ENCODE results near the gene ADAMTSL3. TPM values are rescaled to one million over a fixed set of nuclear protein-coding genes. Genes with fewer than 3 reads are reported as not detected.

The ADAMTSL3 gene
- total and polyA plus RNA-seq, 11 donors = 1.3 to 13.2 (median 7.3) TPM

DNA sequence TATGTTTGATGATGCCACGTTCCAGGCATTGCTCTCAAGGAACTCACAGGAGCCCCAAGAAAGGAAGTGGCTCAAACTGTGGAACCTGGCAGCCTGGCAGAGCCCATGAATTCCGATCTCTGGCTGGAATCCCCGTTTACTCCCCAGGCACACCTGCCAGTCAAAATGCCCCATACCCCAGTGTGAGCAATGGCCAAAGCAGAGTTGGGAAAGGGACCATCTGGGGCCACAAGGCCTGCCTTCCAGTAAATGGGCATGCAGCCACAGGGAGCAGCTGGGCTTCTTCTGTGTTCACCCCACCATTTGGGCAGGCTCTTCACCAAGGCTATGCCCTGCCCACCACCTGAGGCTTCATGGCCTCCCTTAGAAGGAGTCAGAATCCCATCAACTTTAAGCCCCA, 324.7 kb downstream of the ADAMTSL3 start:
- H3K27ac ChIP-seq = no peak overlapping the region

GRCh38 chr15:83980637-83981036, 326.7 kb downstream of the ADAMTSL3 start:
- H3K4me3 ChIP-seq = no peak overlapping the region
- H3K27me3 ChIP-seq = no peaks in the 10 kb centered on the region
- no peak for ATAC-seq
- peaks cover 0 to 13% (median 0%) of the 10 kb centered on the region in 9 donors for H3K36me3 ChIP-seq
- TF ChIP-seq CTCF (IDR thresholded peaks at IDR 0.05) (no peak), POLR2A (IDR thresholded peaks at IDR 0.05) (no peak)
- peaks cover 0 to 6% (median 0%) of the 10 kb centered on the region in 12 donors for H3K4me1 ChIP-seq
- WGBS, 4 donors = 93 to 95% (median 94%) methylated on average over 4 of the region's 4 CpGs
- intact Hi-C loops (cut with DNase I) = no loop called here
- no peak overlapping the region for H3K27ac ChIP-seq
- H3K9me3 ChIP-seq = peaks cover 0 to 11% (median 0%) of the 10 kb centered on the region in 12 donors
- DNase-seq = no peak

More for the DNA sequence above, 324.7 kb downstream of the ADAMTSL3 start:
- ATAC-seq (no peak), DNase-seq (no peak)
- H3K27me3 ChIP-seq = no peaks in the 10 kb centered on the region
- TF ChIP-seq POLR2A (IDR thresholded peaks at IDR 0.05) (no peak), CTCF (IDR thresholded peaks at IDR 0.05) (no peak)
- peaks cover 0 to 6% (median 0%) of the 10 kb centered on the region in 12 donors for H3K4me1 ChIP-seq
- no peak overlapping the region for H3K4me3 ChIP-seq
- intact Hi-C loops (cut with DNase I) = loop anchor here in 1 of 10 donors (10.0 kb wide), 1 partner anchor 124 kb away; no protein-coding TSS in a partner anchor
- H3K9me3 ChIP-seq = peaks cover 0 to 11% (median 0%) of the 10 kb centered on the region in 12 donors
- WGBS, 4 donors = 88 to 92% (median 90%) methylated on average over 3 of the region's 3 CpGs
- peaks cover 0 to 13% (median 0%) of the 10 kb centered on the region in 9 donors for H3K36me3 ChIP-seq

DNA sequence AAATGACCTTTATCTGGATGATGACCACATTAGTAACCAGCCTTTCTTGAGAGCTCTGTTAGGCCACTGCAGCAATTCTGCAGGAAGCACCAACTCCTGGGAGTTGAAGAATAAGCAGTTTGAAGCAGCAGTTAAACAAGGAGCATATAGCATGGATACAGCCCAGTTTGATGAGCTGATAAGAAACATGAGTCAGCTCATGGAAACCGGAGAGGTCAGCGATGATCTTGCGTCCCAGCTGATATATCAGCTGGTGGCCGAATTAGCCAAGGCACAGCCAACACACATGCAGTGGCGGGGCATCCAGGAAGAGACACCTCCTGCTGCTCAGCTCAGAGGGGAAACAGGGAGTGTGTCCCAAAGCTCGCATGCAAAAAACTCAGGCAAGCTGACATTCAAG, 328.8 kb downstream of the ADAMTSL3 start:
- TF ChIP-seq POLR2A (IDR thresholded peaks at IDR 0.05) (no peak), CTCF (IDR thresholded peaks at IDR 0.05) (no peak)
- Histone ChIP-seq H3K27ac (no peak overlapping the region), H3K27me3 (no peaks in the 10 kb centered on the region), H3K4me1 (peaks cover 0 to 6% (median 0%) of the 10 kb centered on the region in 12 donors), H3K36me3 (peaks cover 0 to 13% (median 0%) of the 10 kb centered on the region in 9 donors), H3K9me3 (no peaks in the 10 kb centered on the region), H3K4me3 (no peak overlapping the region)
- intact Hi-C loops (cut with DNase I) = no loop called here
- ATAC-seq (no peak), DNase-seq (no peak)
- 88 to 91% (median 89%) methylated on average over 6 of the region's 6 CpGs for WGBS, 4 donors

DNA sequence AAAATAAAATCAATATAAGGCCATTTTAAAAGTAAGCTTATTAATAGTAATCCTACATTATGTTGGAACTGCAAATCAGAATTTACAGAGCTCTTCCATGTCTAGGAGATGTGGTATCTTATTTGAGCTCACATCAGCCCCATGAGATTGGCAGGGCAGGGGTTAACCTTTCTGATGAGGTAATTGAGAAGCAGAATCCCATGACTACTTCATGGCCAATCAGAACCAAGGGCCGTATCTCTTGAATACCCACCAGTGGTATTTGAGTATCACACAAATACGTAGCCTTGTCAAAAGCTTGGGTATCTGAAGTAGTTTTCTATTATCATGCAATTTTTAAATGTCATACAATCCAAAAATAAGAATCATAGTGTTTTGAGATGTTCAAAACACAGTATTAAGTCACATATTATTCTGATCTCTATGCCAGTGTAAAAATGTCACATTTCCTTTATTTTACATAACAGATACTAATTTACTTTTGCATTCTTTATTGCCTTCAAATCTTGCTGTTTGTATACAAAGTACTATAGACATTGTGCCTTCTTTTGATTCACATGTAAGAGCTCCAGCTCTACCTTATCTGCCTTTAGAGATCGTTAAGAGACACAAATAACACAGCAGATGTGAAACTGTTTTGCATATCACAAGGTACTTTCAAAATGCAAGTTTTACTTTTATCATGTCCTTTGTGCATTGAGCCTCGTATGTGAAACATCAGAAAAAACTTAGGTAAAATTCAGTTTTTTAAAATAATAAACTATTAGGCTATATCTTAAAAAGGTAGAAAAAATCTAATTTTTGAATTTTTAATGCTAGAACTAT, 329.9 kb downstream of the ADAMTSL3 start:
- Histone ChIP-seq H3K4me1 (peaks cover 0 to 6% (median 0%) of the 10 kb centered on the region in 12 donors), H3K9me3 (no peaks in the 10 kb centered on the region), H3K27ac (no peak overlapping the region), H3K27me3 (no peaks in the 10 kb centered on the region), H3K36me3 (peaks cover 0 to 13% (median 0%) of the 10 kb centered on the region in 9 donors), H3K4me3 (no peak overlapping the region)
- intact Hi-C loops (cut with DNase I) = no loop called here
- no peak for DNase-seq
- WGBS, 4 donors = 41 to 53% (median 43%) methylated on average over 4 of the region's 4 CpGs
- ATAC-seq = peak in 1 of 4 donors; percentile 54
- TF ChIP-seq CTCF (IDR thresholded peaks at IDR 0.05) (no peak), POLR2A (IDR thresholded peaks at IDR 0.05) (no peak)

Data from heart left ventricle (tissue), 16 donors.